Hepatocyte (in vitro differentiated cells): ENCODE results near the gene PARVG.

Experiments
- EZH2 ChIP-seq: fragments of 200-600 bp; sonication (generic); IDR thresholded peaks from 2 replicates; pipeline ENCODE4 v1.6.1; 2016; ENCODE audit warnings: antibody characterized with exemption, mild to moderate bottlenecking, borderline replicate concordance
- EZH2phosphoT487 ChIP-seq: fragments of 200-600 bp; sonication (generic); IDR thresholded peaks from one replicate; pipeline ENCODE4 v1.6.1; 2018; ENCODE audit warnings: antibody characterized with exemption, mild to moderate bottlenecking, low read depth, moderate library complexity; ENCODE audit not compliant: unreplicated experiment, severe bottlenecking
- TF ChIP-seq, protein P1 (sequence below): fragments of 200-600 bp; sonication (generic); IDR thresholded peaks from 2 replicates; pipeline ENCODE4 v1.5.1; 2016; ENCODE audit warnings: antibody characterized with exemption, mild to moderate bottlenecking; ENCODE audit not compliant: poor library complexity

DNA sequence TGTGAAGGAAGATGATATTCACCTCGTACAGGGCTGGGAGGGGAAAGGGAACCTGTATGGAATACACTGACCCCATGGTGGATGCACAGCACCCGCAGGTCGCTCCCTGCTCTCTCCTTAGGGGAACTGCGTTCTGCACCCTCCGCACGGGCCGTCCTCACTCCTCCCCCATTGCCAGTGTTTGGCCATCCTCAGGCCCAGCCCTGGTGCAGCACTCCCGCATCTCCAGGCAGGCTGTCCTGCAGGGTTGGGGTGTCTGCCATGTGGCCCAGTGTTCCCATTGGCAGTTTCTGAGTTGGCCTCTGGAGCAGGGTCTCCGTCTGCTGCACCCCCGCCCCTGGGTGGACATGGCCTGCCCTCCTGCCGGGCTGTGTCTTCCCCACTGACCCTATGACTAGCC is 19.1 kb upstream of the PARVG start:
- TF ChIP-seq, protein P1, sequence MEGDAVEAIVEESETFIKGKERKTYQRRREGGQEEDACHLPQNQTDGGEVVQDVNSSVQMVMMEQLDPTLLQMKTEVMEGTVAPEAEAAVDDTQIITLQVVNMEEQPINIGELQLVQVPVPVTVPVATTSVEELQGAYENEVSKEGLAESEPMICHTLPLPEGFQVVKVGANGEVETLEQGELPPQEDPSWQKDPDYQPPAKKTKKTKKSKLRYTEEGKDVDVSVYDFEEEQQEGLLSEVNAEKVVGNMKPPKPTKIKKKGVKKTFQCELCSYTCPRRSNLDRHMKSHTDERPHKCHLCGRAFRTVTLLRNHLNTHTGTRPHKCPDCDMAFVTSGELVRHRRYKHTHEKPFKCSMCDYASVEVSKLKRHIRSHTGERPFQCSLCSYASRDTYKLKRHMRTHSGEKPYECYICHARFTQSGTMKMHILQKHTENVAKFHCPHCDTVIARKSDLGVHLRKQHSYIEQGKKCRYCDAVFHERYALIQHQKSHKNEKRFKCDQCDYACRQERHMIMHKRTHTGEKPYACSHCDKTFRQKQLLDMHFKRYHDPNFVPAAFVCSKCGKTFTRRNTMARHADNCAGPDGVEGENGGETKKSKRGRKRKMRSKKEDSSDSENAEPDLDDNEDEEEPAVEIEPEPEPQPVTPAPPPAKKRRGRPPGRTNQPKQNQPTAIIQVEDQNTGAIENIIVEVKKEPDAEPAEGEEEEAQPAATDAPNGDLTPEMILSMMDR: no peak
- no peak for TF ChIP-seq EZH2
- no peak for TF ChIP-seq EZH2phosphoT487
